ENCODE data around the gene WARS2. TPM values are rescaled to one million over a fixed set of nuclear protein-coding genes. Genes with fewer than 3 reads are reported as not detected.

The WARS2 gene
- total and polyA plus RNA-seq, 2 of the 8 experiments (the other 6 are each of a cell fraction or from before 2014, with no cell fraction given) = 4.3 to 12.9 TPM

GRCh38 chr1:119083980-119084379, 56.5 kb downstream of the WARS2 start:
- Histone ChIP-seq H4K20me1 (replicated peaks in 1 of 2; ENCODE audit: control insufficient read depth in 1 of 2, insufficient read depth in 2 of 2, low read length in 2 of 2) (no peaks in the 10 kb centered on the region), H3K23me2 (ENCODE audit: low read depth, low read length) (no peaks in the 10 kb centered on the region; the same call in 1 of the 2 replicates), H2AK5ac (ENCODE audit: low read depth, low read length) (no peak overlapping the region), H2BK20ac (ENCODE audit: low read length) (no peak overlapping the region), H2BK12ac (ENCODE audit: low read depth, low read length) (no peak overlapping the region), H2BK120ac (replicated peaks; ENCODE audit: low read depth, low read length) (no peak overlapping the region), H3K9me3 (ENCODE audit: insufficient read depth in 2 of 2, low read depth in 1 of 2, low read length in 1 of 2) (no peaks in the 10 kb centered on the region), H3K4me2 (ENCODE audit: insufficient read depth in 1 of 2, low read depth in 2 of 2, low read length in 2 of 2) (no peak overlapping the region), H3K79me2 (ENCODE audit: control insufficient read depth in 1 of 2, insufficient read depth in 2 of 2, low read length in 2 of 2) (no peaks in the 10 kb centered on the region), H3K4ac (replicated peaks; ENCODE audit: insufficient read length, low read depth, low read length) (no peak overlapping the region), H3K79me1 (ENCODE audit: low read depth, low read length) (no peaks in the 10 kb centered on the region), H3K4me3 (ENCODE audit: extremely low read depth in 1 of 4, insufficient read depth in 2 of 4, low read depth in 3 of 4, low read length in 4 of 4) (no peak overlapping the region), H3K4me1 (replicated peaks in 1 of 4; ENCODE audit: control insufficient read depth in 3 of 4, insufficient read depth in 4 of 4, low read length in 3 of 4) (peaks cover 0 to 3% (median 1%) of the 10 kb centered on the region in 4 experiments; a peak in 1 of 7 replicates), H2AFZ (ENCODE audit: low read length) (no peak overlapping the region), H3K27me3 (replicated peaks in 1 of 4; ENCODE audit: control insufficient read depth in 3 of 4, extremely low read depth in 1 of 4, insufficient read depth in 3 of 4, low read length in 3 of 4) (no peaks in the 10 kb centered on the region), H3K56ac (replicated peaks; ENCODE audit: insufficient read length, low read depth, low read length) (no peak overlapping the region), H4K5ac (ENCODE audit: insufficient read length, low read depth, low read length) (no peak overlapping the region), H3K23ac (ENCODE audit: insufficient read length) (no peak overlapping the region), H3K36me3 (ENCODE audit: control insufficient read depth in 2 of 4, insufficient read depth in 4 of 4, low read length in 3 of 4) (no peaks in the 10 kb centered on the region), H2BK15ac (ENCODE audit: low read length) (no peak overlapping the region), H3K27ac (ENCODE audit: low read depth, low read length) (no peak overlapping the region), H3K18ac (ENCODE audit: extremely low read depth, low read length) (no peak overlapping the region), H4K8ac (ENCODE audit: extremely low read depth, insufficient read depth, low read length) (no peak overlapping the region), H3K9ac (replicated peaks in 1 of 4; ENCODE audit: extremely low read depth in 1 of 4, low read depth in 3 of 4, low read length in 3 of 4) (no peak overlapping the region), H4K91ac (replicated peaks; ENCODE audit: insufficient read length, low read length) (no peak overlapping the region), H3K14ac (ENCODE audit: insufficient read length) (no peak overlapping the region), H2BK5ac (ENCODE audit: low read depth, low read length) (no peak overlapping the region)
- no peak for FAIRE-seq
- CTCF ChIA-PET (ENCODE audit: partially characterized antibody) = no interaction called here
- DNase-seq (ENCODE audit: low read depth in 1 of 2, low spot score in 2 of 2) = no peak
- POLR2A ChIA-PET (ENCODE audit: partially characterized antibody) = interaction anchor here (1.7 kb wide), 1 partner anchor 57 kb away, joined by 4 read pairs; the partner anchor contains the start of gene WARS2
- 90% methylated on average over 6 of the region's 6 CpGs; no CpG with 5 or more reads in 1 of the 2 experiments for WGBS, 2 experiments (ENCODE audit: extremely low coverage in 1 of 2, insufficient coverage in 1 of 2, insufficient read length in 1 of 2, insufficient replicate concordance in 2 of 2, low coverage in 1 of 2, low lambda C conversion rate in 2 of 2, missing lambda C conversion rate in 1 of 2)

Data from H1 (cell line).